Peyer's patch (tissue), 4 donors: ENCODE results near the gene CXCL17. TPM values are rescaled to one million over a fixed set of nuclear protein-coding genes. Genes with fewer than 3 reads are reported as not detected.
A peak's percentile ranks its signal among the peaks of the same experiment; 100 is the strongest.

Source experiments
- DNase-seq, 3 donors: peaks; one replicate each; pipeline ENCODE4 v3.0.0-alpha.2; 2017 to 2019
- H3K27ac ChIP-seq, 4 donors: fragments of 200-600 bp; sonication (generic); one replicate each; pipeline ENCODE4 v1.5.1; 2016 to 2019
- H3K27me3 ChIP-seq, 2 donors: fragments of 200-600 bp; sonication (generic); one replicate each; pipeline ENCODE4 v1.5.1; 2019
- H3K36me3 ChIP-seq, 3 donors: fragments of 200-600 bp; sonication (generic); one replicate each; pipeline ENCODE4 v1.5.1; 2016 to 2019
- H3K4me1 ChIP-seq, 4 donors: fragments of 200-600 bp; sonication (generic); one replicate each; pipeline ENCODE4 v1.5.1; 2016 to 2019
- H3K4me3 ChIP-seq, 4 donors: fragments of 200-600 bp; sonication (generic); 1 replicate in 3 of 4; 2 replicates in 1 of 4; pipeline ENCODE4 v1.5.1; 2016 to 2019; ENCODE audit warnings: mild to moderate bottlenecking in 1 of 4
- H3K9me3 ChIP-seq, 4 donors: fragments of 200-600 bp; sonication (generic); one replicate each; pipeline ENCODE4 v1.5.1; 2016 to 2019; ENCODE audit warnings: mild to moderate bottlenecking in 1 of 4
- CTCF ChIP-seq, 6 experiments: fragments of 450-650 bp in 4 of 6; fragments of 200-600 bp in 2 of 6; sonication (generic) in 1 of 6; IDR thresholded peaks; one replicate each; pipeline ENCODE4 v1.5.1; 2017 to 2019; ENCODE audit warnings: antibody characterized with exemption in 6 of 6, mild to moderate bottlenecking in 3 of 6, moderate library complexity in 1 of 6
- POLR2A ChIP-seq, 2 donors: fragments of 450-650 bp; IDR thresholded peaks; one replicate each; pipeline ENCODE4 v1.5.1; 2017; ENCODE audit warnings: antibody characterized with exemption in 2 of 2, mild to moderate bottlenecking in 2 of 2, moderate library complexity in 2 of 2
- small RNA-seq, 2 donors: library from RNA; depleted of rRNA; stranded (forward); fragments of <200 nt; gene quantifications; one replicate each; pipeline ENCODE3, GENCODE V24; 2016
- total RNA-seq, 4 donors: library from RNA; depleted of rRNA; stranded (reverse); fragments of >200 nt; gene quantifications; one replicate each; pipeline ENCODE4 v1.1.0, GENCODE V29; 2016

The CXCL17 gene
- total RNA-seq, 4 donors from 2014 or later, result not detected

GRCh38 chr19:42386974-42387707 lies 55.6 kb downstream of the CXCL17 start:
- Histone ChIP-seq H3K9me3 (no peaks in the 10 kb centered on the region), H3K4me3 (peak overlapping the region; percentile 32 to 60 (median 46)), H3K4me1 (peaks cover 0 to 11% (median 0%) of the 10 kb centered on the region in 4 donors), H3K27ac (peak overlapping the region in 2 of 4 donors; percentile 73 to 77), H3K27me3 (peaks cover 0 to 4% of the 10 kb centered on the region in 2 donors), H3K36me3 (no peaks in the 10 kb centered on the region)
- TF ChIP-seq CTCF (IDR thresholded peaks at IDR 0.05) (peak; percentile 25 to 73 (median 58)), POLR2A (IDR thresholded peaks at IDR 0.05) (no peak)
- DNase-seq, result peak; percentile 79 to 90 (median 86)

- DNase-seq, result no peak
- TF ChIP-seq POLR2A (IDR thresholded peaks at IDR 0.05) (no peak), CTCF (IDR thresholded peaks at IDR 0.05) (no peak)
- H3K27ac ChIP-seq, result no peak overlapping the region
These were observed 62.6 kb downstream of the CXCL17 start for GRCh38 chr19:42380155-42380554.

More at GRCh38 chr19:42380155-42380554, 62.6 kb downstream of the CXCL17 start:
- Histone ChIP-seq H3K36me3 (peaks cover 0 to 8% (median 0%) of the 10 kb centered on the region in 3 donors), H3K9me3 (no peaks in the 10 kb centered on the region), H3K4me3 (no peak overlapping the region), H3K27me3 (no peaks in the 10 kb centered on the region), H3K4me1 (no peaks in the 10 kb centered on the region)

Small RNA genes within 50 kb of the gene (small RNA-seq; reads per million reads assigned to genes)
- gene RNU4-60P, result 0 reads per million in 2 donors

Other genes starting within 250 kb of the CXCL17 start
- 10 to 100 TPM; 20.6 to 60.2 (median 51.6) TPM for gene DEDD2, start 225.3 kb downstream of the CXCL17 start, total RNA-seq
- gene ZNF526, start 222.6 kb downstream of the CXCL17 start, total RNA-seq, result 10 to 100 TPM in 3 of 4 donors, 1 to 10 TPM in 1; 9.1 to 14.0 (median 12.3) TPM
- 10 to 100 TPM; 31.4 to 44.1 (median 41.0) TPM for gene GSK3A, start 200.3 kb downstream of the CXCL17 start, total RNA-seq
- gene ERF, start 187.8 kb downstream of the CXCL17 start, total RNA-seq, result 10 to 100 TPM; 13.2 to 85.4 (median 49.3) TPM
- gene CIC, start 173.7 kb downstream of the CXCL17 start, total RNA-seq, result 10 to 100 TPM; 40.5 to 72.8 (median 67.2) TPM
- 1 to 10 TPM in 2 of 4 donors, not detected in 2; 1.1 TPM for gene PRR19, start 140.8 kb downstream of the CXCL17 start, total RNA-seq
- gene PAFAH1B3, start 140.3 kb downstream of the CXCL17 start, total RNA-seq, result 10 to 100 TPM in 2 of 4 donors, 1 to 10 TPM in 2; 8.6 to 42.1 (median 10.2) TPM
- not detected for gene TMEM145, start 129.6 kb downstream of the CXCL17 start, total RNA-seq
- 10 to 100 TPM; 12.3 to 30.8 (median 22.3) TPM for gene MEGF8, start 117.3 kb downstream of the CXCL17 start, total RNA-seq
- 1 to 10 TPM in 1 of 4 donors, not detected in 3; 3.8 TPM for gene CNFN, start 52.6 kb downstream of the CXCL17 start, total RNA-seq
- gene LIPE, start 15.6 kb downstream of the CXCL17 start, total RNA-seq, result 10 to 100 TPM; 28.9 to 46.6 (median 34.8) TPM
- 100 to 1,000 TPM in 2 of 4 donors, 10 to 100 TPM in 1, 1 to 10 TPM in 1; 5.0 to 146 (median 93.3) TPM for gene CEACAM1, start 85.5 kb upstream of the CXCL17 start, total RNA-seq
- gene CEACAM8, start 152.0 kb upstream of the CXCL17 start, total RNA-seq, result not detected